ENCODE measurements around the gene SMKR1.
"Not testable (repeated sequence)": the region's sequence is repeated elsewhere in the genome, so short reads cannot be mapped to it uniquely, and the experiment has no call there.

DNA sequence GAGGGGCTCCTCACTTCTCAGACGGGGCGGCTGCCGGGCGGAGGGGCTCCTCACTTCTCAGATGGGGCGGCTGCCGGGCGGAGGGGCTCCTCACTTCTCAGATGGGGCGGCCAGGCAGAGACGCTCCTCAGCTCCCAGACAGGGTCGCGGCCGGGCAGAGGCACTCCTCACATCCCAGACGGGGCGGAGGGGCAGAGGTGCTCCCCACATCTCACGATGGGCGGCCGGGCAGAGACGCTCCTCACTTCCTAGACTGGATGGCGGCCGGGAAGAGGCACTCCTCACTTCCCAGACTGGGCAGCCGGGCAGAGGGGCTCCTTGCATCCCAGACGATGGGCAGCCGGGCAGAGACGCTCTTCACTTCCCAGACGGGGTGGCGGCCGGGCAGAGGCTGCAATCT, 25.9 kb upstream of the SMKR1 start:
- TF ChIP-seq, protein P1, sequence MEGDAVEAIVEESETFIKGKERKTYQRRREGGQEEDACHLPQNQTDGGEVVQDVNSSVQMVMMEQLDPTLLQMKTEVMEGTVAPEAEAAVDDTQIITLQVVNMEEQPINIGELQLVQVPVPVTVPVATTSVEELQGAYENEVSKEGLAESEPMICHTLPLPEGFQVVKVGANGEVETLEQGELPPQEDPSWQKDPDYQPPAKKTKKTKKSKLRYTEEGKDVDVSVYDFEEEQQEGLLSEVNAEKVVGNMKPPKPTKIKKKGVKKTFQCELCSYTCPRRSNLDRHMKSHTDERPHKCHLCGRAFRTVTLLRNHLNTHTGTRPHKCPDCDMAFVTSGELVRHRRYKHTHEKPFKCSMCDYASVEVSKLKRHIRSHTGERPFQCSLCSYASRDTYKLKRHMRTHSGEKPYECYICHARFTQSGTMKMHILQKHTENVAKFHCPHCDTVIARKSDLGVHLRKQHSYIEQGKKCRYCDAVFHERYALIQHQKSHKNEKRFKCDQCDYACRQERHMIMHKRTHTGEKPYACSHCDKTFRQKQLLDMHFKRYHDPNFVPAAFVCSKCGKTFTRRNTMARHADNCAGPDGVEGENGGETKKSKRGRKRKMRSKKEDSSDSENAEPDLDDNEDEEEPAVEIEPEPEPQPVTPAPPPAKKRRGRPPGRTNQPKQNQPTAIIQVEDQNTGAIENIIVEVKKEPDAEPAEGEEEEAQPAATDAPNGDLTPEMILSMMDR (IDR thresholded peaks at IDR 0.05 in 4 of 5, conservative IDR thresholded peaks at IDR 0.05 in 1 of 5), result not testable (repeated sequence)
- not testable (repeated sequence) for TF ChIP-seq POLR2A (IDR thresholded peaks at IDR 0.05)
